GM10847 (cell line): ENCODE results near the gene MCFD2.

Source experiments
- POLR2A ChIP-seq: IDR thresholded peaks from 2 replicates; pipeline ENCODE4 v1.6.1; 2011; ENCODE audit not compliant: insufficient read length; ENCODE audit errors: extremely low read depth

MCFD2 gene

GRCh38 chr2:46921676-46922448 lies 6.3 kb upstream of the MCFD2 start:
- TF ChIP-seq POLR2A: no peak

GRCh38 chr2:46917628-46918027 lies 2.0 kb upstream of the MCFD2 start:
- no peak for TF ChIP-seq POLR2A

- TF ChIP-seq POLR2A: peak; percentile 62
These were observed 415 bp upstream of the MCFD2 start for GRCh38 chr2:46915811-46916630.

- no peak for TF ChIP-seq POLR2A
These were observed 902 bp downstream of the MCFD2 start for GRCh38 chr2:46914578-46915230.

GRCh38 chr2:46913471-46914381 lies 1.9 kb downstream of the MCFD2 start:
- TF ChIP-seq POLR2A: no peak

GRCh38 chr2:46909771-46910419 lies 5.7 kb downstream of the MCFD2 start:
- TF ChIP-seq POLR2A: no peak

- TF ChIP-seq POLR2A: no peak
These were observed 6.5 kb downstream of the MCFD2 start for GRCh38 chr2:46909150-46909549.

GRCh38 chr2:46902465-46902864 lies 13.1 kb downstream of the MCFD2 start:
- no peak for TF ChIP-seq POLR2A

GRCh38 chr2:46901611-46902010 lies 14.0 kb downstream of the MCFD2 start:
- no peak for TF ChIP-seq POLR2A

GRCh38 chr2:46900381-46900780 lies 15.2 kb downstream of the MCFD2 start:
- no peak for TF ChIP-seq POLR2A

- no peak for TF ChIP-seq POLR2A
These were observed 16.6 kb downstream of the MCFD2 start for GRCh38 chr2:46899053-46899452.

- TF ChIP-seq POLR2A: no peak
These were observed 17.6 kb downstream of the MCFD2 start for GRCh38 chr2:46898024-46898423.

- no peak for TF ChIP-seq POLR2A
These were observed 22.2 kb downstream of the MCFD2 start for GRCh38 chr2:46893269-46893939.
